Suprapubic skin (tissue), 4 donors: ENCODE results near the gene L3MBTL4. TPM values are rescaled to one million over a fixed set of nuclear protein-coding genes. Genes with fewer than 3 reads are reported as not detected.

Experiments used
- DNase-seq, 2 donors: peaks; one replicate each; pipeline ENCODE4 v3.0.0-alpha.2; 2019; ENCODE audit warnings: low spot score in 2 of 2
- H3K27ac ChIP-seq: fragments of 200-600 bp; sonication (generic); one replicate; pipeline ENCODE4 v1.5.1; 2019
- H3K27me3 ChIP-seq: fragments of 200-600 bp; sonication (generic); one replicate; pipeline ENCODE4 v1.5.1; 2019
- H3K36me3 ChIP-seq: fragments of 200-600 bp; sonication (generic); one replicate; pipeline ENCODE4 v1.5.1; 2019
- H3K4me1 ChIP-seq: fragments of 200-600 bp; sonication (generic); one replicate; pipeline ENCODE4 v1.5.1; 2019
- H3K4me3 ChIP-seq: fragments of 200-600 bp; sonication (generic); one replicate; pipeline ENCODE4 v1.5.1; 2019; ENCODE audit warnings: mild to moderate bottlenecking
- H3K9me3 ChIP-seq: fragments of 200-600 bp; sonication (generic); one replicate; pipeline ENCODE4 v1.5.1; 2019
- EP300 ChIP-seq: sonication (generic); formaldehyde crosslinking; IDR thresholded peaks from one replicate; pipeline ENCODE4 v1.6.1; 2017; ENCODE audit warnings: antibody characterized with exemption
- POLR2A ChIP-seq, 2 donors: fragments of 450-650 bp; IDR thresholded peaks; one replicate each; pipeline ENCODE4 v1.6.1; 2017; ENCODE audit warnings: antibody characterized with exemption in 2 of 2, mild to moderate bottlenecking in 2 of 2, moderate library complexity in 2 of 2
- POLR2AphosphoS5 ChIP-seq, 3 donors: sonication (generic); formaldehyde crosslinking; IDR thresholded peaks; one replicate each; pipeline ENCODE4 v1.6.1; 2017; ENCODE audit warnings: antibody characterized with exemption in 3 of 3
- WGBS: methylation state at CpG from one replicate; pipeline ENCODE4 v1.1.5; 2018; 5-methylcytosine and 5-hydroxymethylcytosine counted together
- total RNA-seq, 4 donors: library from RNA; depleted of rRNA; stranded (reverse); fragments of >200 nt; gene quantifications; one replicate each; pipeline ENCODE4 v1.1.0, GENCODE V29; 2016
- TF ChIP-seq, protein P1 (sequence below), 2 donors: fragments of 200-600 bp in 1 of 2; fragments of 450-650 bp in 1 of 2; sonication (generic) in 1 of 2; IDR thresholded peaks; one replicate each; pipeline ENCODE4 v1.5.1; 2016 to 2019; ENCODE audit warnings: antibody characterized with exemption in 2 of 2, mild to moderate bottlenecking in 1 of 2, moderate library complexity in 1 of 2

The L3MBTL4 gene
- total RNA-seq, 4 donors from 2014 or later, result 11.9 to 29.9 (median 14.4) TPM

DNA sequence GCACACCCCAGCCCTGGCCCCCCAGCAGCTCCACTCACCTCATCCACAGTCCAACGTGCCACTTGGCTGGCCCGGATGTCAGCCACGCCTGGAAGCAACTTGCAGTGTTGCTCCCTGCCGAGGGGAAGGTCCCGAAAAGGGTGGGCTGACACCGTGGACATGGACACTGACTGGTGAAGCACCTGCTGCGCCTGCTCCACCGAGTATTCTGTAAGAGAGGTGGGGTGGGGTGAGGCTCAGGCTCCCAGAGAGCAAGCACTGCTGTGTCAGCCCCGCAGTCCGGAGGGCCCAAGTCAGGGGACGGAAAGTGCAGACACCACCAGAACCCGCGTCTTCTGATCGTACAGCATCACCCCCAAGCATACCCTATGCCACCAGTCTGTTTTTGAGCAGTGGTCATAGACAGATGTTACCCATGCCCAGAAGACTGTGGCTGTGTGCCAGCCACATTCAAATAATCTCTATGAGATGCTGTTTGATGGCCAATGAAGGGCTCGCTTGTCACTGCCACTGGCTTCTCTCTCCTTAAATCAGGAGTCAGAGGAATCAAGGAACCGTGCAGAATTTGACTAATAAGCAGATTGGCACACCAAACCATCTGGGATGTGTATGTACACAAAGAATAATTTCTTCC is 445.2 kb downstream of the L3MBTL4 start:
- Histone ChIP-seq H3K9me3 (no peaks in the 10 kb centered on the region), H3K27ac (no peak overlapping the region), H3K36me3 (no peaks in the 10 kb centered on the region), H3K27me3 (no peaks in the 10 kb centered on the region), H3K4me3 (no peak overlapping the region), H3K4me1 (no peaks in the 10 kb centered on the region)
- 72% methylated on average over 4 of the region's 16 CpGs for WGBS
- DNase-seq, result no peak
- TF ChIP-seq POLR2A (IDR thresholded peaks at IDR 0.05), result no peak
- TF ChIP-seq, protein P1, sequence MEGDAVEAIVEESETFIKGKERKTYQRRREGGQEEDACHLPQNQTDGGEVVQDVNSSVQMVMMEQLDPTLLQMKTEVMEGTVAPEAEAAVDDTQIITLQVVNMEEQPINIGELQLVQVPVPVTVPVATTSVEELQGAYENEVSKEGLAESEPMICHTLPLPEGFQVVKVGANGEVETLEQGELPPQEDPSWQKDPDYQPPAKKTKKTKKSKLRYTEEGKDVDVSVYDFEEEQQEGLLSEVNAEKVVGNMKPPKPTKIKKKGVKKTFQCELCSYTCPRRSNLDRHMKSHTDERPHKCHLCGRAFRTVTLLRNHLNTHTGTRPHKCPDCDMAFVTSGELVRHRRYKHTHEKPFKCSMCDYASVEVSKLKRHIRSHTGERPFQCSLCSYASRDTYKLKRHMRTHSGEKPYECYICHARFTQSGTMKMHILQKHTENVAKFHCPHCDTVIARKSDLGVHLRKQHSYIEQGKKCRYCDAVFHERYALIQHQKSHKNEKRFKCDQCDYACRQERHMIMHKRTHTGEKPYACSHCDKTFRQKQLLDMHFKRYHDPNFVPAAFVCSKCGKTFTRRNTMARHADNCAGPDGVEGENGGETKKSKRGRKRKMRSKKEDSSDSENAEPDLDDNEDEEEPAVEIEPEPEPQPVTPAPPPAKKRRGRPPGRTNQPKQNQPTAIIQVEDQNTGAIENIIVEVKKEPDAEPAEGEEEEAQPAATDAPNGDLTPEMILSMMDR (IDR thresholded peaks at IDR 0.05), result no peak
- no peak for TF ChIP-seq EP300
- no peak for TF ChIP-seq POLR2AphosphoS5 (IDR thresholded peaks at IDR 0.05)

DNA sequence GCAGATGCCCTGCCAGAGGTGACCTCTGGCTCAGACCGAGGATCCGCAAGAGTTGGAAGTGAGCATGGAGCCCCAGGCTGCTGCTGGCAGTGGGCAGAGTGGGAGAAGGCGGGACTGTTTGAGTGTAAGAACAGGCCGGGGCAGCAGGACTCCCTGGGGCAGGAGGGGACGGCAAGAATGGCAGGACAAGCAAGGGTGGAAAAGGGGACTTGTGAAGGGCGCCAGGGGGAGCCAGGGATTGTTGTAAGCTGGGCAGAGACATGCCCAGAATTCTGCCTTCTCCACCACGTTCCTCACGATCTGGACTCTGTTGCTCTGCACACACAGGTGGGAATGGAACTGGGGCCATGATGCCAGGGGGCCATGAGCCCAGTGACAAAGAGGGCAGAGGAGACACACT is 447.0 kb downstream of the L3MBTL4 start:
- TF ChIP-seq, protein P1 (IDR thresholded peaks at IDR 0.05), result no peak
- TF ChIP-seq EP300 (no peak), POLR2A (IDR thresholded peaks at IDR 0.05) (no peak), POLR2AphosphoS5 (IDR thresholded peaks at IDR 0.05) (no peak)
- WGBS, result 90% methylated on average over 8 of the region's 8 CpGs
- no peaks in the 10 kb centered on the region for H3K9me3 ChIP-seq
- no peaks in the 10 kb centered on the region for H3K27me3 ChIP-seq
- no peaks in the 10 kb centered on the region for H3K36me3 ChIP-seq
- no peak overlapping the region for H3K27ac ChIP-seq
- DNase-seq, result no peak
- peaks cover under 1% of the 10 kb centered on the region for H3K4me1 ChIP-seq
- H3K4me3 ChIP-seq, result no peak overlapping the region

GRCh38 chr18:5967007-5967406 is 447.7 kb downstream of the L3MBTL4 start:
- 94% methylated on average over 8 of the region's 8 CpGs for WGBS
- no peak for TF ChIP-seq EP300
- Histone ChIP-seq H3K4me3 (no peak overlapping the region), H3K4me1 (peaks cover 7% of the 10 kb centered on the region), H3K27me3 (no peaks in the 10 kb centered on the region), H3K9me3 (no peaks in the 10 kb centered on the region), H3K27ac (no peak overlapping the region), H3K36me3 (no peaks in the 10 kb centered on the region)
- no peak for DNase-seq

DNA sequence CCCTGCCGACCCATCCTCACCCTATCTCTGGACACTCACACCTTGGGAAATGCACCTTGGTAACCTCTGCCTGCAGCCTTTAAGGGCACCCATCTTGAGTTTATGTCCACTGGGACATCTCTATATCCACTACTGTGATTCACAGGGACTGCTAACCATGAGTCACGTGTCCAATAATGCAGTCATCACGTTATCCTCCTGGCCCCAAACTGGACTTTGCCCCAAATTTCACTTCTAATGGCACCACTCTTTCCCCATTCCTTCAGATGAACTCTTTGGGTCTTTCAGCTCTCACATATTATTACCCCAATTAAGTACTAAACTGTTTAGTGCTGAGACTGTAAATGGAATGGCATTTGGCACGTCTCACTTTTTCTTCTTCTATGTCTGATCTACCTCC is 448.2 kb downstream of the L3MBTL4 start:
- H3K9me3 ChIP-seq, result no peaks in the 10 kb centered on the region
- H3K27ac ChIP-seq, result no peak overlapping the region
- no peak for DNase-seq
- H3K4me1 ChIP-seq, result peaks cover 10% of the 10 kb centered on the region
- WGBS, result 92% methylated on average over 4 of the region's 4 CpGs
- H3K27me3 ChIP-seq, result no peaks in the 10 kb centered on the region
- H3K36me3 ChIP-seq, result no peaks in the 10 kb centered on the region
- H3K4me3 ChIP-seq, result no peak overlapping the region
- TF ChIP-seq, protein P1 (IDR thresholded peaks at IDR 0.05), result no peak
- no peak for TF ChIP-seq EP300
- TF ChIP-seq POLR2AphosphoS5 (IDR thresholded peaks at IDR 0.05), result no peak
- no peak for TF ChIP-seq POLR2A (IDR thresholded peaks at IDR 0.05)

DNA sequence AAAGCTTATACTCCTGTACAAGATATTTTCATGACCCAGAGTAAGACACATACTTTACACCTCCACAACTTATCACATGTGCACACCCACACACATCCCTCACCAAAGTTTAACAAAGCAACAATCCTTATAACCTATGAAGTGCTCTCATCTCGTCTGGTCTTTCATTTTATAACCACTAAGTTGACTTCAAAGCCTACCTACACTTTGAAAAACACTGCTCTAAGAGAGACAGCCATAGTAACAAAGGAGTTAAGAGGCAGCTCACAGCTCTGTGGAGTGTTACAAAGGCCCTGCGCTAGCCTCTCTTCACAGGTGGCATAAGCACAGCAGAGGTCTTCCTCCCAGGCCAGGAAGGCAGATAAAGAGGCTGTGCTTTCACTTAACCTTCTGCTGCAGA is 449.7 kb downstream of the L3MBTL4 start:
- WGBS, result 83% methylated on average over 2 of the region's 2 CpGs
- Histone ChIP-seq H3K4me1 (peaks cover 10% of the 10 kb centered on the region), H3K27me3 (no peaks in the 10 kb centered on the region)

More for the DNA sequence above, 449.7 kb downstream of the L3MBTL4 start:
- H3K36me3 ChIP-seq, result no peaks in the 10 kb centered on the region
- H3K4me3 ChIP-seq, result no peak overlapping the region
- H3K9me3 ChIP-seq, result no peaks in the 10 kb centered on the region
- no peak for DNase-seq
- no peak overlapping the region for H3K27ac ChIP-seq
- TF ChIP-seq, protein P1 (IDR thresholded peaks at IDR 0.05), result no peak
- TF ChIP-seq POLR2A (IDR thresholded peaks at IDR 0.05) (no peak), POLR2AphosphoS5 (IDR thresholded peaks at IDR 0.05) (no peak), EP300 (no peak)
